HG02571 (cell line): ENCODE results near the gene BORCS5.
"Not testable (repeated sequence)": the region's sequence is repeated elsewhere in the genome, so short reads cannot be mapped to it uniquely, and the experiment has no call there.

Experiments
- ATAC-seq: cut with Tn5 transposase; IDR thresholded peaks from one replicate; pipeline ENCODE4 v1.9.1; 2021; ENCODE audit warnings: mild to moderate bottlenecking, moderate library complexity; ENCODE audit not compliant: unreplicated experiment

BORCS5 gene

DNA sequence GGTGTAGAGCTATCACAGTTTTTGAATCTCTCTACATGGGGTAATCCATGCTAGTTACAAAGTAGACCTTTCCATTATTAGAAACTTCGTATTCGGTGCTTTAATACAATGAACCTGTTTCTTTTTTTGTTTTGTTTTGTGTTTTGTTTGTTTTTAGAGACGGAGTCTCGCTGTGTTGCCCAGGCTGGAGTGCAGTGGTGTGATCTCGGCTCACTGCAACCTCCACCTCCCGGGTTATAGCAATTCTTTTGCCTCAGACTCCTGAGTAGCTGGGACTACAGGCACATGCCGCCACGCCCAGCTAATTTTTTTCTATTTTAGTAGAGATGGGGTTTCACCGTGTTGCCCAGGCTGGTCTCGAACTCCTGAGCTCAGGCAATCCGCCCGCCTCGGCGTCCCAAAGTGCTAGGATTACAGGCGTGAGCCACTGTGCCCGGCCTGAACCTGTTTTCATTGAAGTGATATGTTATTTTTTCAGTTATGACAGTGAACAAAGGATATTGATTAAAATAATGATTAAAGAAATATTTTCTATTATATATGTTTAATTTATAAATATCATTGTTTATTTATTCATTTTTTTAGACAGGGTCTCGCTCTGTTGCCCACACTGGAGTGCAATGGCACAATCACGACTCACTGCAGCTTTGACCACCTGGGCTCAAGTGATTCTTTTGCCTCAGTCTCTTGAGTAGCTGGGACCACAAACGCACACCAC is 5.3 kb upstream of the BORCS5 start:
- ATAC-seq, result not testable (repeated sequence)

DNA sequence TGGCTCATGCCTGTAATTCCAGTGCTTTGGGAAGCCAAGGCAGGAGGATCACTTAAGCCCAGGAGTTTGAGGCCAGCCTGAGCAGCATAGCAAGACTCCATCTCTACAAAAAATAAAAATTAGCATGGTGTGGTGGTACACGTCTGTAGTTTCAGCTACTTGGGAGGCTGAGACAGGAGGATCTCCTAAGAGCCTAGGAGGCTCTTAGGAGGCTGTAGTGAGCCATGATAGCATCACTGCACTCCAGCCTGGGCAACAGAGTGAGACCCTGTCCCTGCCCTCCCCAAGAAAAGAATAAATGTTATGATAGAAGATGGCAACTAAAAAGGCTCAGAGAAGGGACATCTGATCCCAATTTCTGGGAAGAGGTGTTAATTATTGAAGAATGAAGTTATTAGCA is 3.6 kb upstream of the BORCS5 start:
- no peak for ATAC-seq

DNA sequence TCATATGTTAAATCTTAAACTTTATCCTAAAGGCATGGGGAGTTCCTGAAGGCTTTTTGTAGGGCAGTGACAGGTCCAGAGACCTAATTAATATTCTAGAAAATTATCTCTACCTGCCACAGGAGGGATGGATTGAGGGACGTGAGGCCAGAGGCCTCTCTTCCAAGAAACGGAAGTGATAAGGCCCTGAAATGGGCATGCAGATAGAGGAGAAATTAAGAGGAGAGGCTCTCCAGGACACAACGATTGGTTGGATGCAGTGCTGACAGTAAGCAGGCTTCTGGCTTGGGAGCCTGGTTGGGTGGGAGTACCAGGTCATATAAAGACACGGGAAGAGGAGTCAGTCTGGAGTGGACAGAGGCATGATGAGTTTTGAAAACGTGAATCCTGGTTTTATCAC is 3.1 kb upstream of the BORCS5 start:
- ATAC-seq, result no peak

DNA sequence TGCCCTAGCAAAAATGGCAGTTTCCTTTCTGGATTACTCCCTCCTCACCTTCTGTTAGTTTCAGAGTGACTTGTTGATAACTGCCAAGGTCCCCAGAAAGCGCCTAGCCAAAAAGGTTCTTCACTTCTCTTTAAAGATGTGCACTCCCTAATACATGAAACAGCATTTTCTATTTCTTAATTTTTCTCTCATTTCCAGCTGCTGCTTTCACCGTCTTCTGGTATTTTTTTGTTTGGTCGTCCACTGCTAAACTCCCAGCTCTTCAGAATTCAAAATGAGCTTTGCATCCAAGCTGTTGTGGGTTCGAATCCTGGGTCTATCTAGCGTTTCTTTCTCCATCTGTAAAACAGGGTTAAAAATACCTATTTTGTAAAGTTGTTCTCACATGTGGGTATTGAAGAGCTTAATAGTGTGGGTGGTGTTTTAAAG is 397 bp upstream of the BORCS5 start:
- no peak for ATAC-seq

DNA sequence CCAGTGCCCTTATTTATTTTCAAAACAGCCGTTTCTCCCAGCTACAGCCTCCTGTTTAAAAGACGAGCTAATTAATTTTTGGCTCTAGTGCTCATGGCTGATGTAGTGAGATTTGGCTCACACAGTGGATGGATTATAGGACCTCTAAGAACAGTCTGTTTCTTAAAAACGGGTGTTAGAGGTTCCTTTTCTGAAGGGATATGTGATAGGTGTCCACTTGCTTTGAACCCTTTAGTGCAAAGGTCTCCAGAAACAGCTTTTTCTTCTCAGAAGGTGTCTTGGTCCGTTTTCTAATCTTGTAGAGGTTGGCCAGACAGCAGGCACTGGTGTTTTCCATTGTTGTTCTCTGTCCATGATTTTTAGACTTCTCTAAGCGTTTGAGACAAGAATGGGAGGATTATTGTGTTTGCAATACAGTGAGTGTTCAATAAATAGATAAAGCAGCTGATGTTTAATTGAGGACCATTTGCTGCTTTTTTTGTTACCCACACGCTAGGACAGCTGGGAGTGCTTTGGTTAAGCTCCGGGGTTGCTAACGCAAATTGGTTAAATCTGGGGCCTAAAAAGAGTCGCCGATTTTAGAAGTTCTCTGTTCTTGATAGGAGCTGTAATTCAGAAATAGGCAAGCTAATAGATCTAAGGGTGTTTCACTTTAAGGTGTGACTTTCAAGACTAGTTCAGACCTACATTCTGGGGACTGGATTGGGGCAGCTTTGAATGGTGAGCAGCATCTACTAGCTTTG is 1.0 kb downstream of the BORCS5 start:
- no peak for ATAC-seq

DNA sequence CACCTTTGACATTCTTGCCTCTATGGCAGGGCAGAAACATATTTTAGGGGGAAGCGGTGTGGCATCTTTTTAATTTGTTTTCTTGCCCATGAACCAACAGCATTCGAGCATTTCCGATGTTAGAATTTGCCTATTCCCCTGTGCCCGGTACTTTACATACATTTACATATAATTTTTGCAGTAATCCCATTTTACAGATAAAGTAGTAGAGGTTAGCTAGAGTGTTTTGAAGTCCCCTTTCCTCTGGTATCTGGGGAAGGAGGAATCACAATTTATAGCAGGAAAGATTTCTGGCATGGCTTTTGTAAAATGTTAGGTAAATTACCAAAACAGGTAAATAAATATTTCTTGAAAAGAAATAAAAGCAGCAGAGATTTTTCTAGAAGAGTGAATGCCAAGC is 1.6 kb downstream of the BORCS5 start:
- no peak for ATAC-seq

DNA sequence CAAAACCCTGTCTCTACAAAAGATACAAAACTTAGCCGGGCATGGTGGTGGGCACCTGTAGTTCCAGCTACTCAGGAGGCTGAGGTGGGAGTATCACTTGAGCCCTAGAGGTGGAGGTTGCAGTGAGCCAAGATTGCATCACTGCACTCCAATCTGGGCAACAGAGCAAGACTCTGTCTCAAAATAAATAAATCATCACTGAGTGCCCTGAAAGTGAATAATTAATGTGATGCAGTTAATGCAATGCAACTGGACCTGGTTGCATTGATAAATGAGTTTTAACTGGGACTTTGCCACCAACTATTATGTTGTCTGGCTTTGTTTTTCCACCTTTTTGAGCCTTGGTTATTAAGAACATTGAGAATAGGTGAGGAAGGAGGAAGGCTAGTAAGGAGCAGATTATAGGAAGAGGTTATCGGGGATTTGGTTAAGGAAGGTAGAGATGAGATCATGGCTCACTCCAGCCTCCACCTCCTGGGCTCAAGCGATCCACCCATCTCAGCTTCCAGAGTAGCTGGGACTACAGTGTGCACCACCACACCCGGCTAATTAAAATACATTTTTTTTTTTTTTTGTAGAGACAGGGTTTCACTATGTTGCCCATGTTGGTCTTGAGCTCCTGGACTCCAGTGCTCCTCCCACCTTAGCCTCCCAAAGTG is 8.0 kb downstream of the BORCS5 start:
- ATAC-seq, result no peak

DNA sequence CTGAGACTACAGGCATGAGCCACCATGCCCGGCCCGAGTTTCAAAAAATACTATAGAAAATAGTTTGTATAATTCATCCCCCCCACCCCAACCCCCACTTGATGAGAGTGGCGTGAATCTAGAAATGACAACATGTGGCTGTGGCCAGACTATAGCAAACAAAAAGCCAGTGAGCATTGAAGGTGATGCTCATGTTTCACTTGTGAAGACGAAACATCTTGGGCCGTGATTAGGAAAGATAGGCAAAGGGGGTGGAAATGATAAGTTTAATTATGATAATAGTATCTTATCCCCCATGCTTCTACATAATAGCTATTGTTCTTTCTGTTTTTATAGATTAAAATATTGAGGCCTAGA is 8.5 kb downstream of the BORCS5 start:
- ATAC-seq, result no peak

DNA sequence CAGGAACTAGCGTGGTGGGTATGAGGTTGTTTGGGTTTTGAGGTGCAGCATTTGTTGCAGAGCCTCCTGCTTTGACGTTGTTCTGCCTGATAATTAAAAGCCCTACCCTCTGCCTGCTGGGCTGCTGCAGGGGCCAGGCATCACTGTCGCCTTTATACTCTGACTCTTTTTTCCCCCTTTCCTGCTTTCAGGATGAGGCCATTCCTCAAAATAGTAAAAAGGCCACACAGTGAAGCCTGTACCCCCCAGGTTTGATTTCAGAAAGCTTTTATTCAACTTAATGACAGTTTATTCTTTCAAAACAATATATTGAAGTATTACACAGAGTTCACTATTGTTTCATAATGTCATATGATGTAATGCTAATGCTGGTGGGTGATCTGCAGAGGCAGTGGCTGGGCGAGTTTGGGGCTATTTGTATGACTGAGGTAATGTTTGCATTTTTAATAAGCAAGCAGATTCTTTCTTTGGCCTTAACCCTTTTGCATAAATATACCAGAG is 9.1 kb downstream of the BORCS5 start:
- ATAC-seq, result no peak

DNA sequence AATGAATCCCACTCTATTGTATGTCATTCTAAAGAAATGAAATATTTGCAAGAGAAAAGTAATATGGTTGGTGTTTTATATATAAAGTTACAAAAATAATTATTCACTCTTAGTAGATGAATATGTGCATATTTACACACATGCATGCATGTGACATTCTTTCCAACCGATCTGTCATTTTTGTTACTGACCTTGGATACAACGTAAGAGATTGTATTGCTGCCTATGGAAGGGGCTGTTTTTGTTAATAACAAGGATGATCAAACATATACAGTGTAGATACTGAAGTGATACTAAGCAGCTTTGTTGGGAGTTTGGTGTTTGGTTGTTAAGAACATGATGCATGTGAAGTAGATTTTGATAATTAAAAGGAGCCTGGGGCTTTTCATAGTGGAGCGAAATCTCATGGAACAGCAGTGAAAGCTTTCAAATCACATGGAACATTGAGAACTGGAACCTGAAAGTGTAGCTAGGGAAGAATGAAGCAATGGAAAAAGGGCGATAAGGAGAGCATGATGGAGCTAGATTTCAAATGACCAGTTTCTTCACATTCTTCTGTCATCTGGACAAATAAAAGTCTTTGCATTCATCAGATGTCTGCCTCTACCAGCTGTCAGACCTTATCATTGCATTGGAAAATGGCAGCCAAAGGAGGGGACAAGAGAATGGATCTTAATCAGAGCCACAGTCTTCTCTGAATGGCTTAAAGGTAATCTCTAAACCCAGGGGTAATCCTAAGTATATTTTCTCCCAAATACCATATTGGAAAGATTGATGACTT is 10.0 kb downstream of the BORCS5 start:
- ATAC-seq, result no peak

DNA sequence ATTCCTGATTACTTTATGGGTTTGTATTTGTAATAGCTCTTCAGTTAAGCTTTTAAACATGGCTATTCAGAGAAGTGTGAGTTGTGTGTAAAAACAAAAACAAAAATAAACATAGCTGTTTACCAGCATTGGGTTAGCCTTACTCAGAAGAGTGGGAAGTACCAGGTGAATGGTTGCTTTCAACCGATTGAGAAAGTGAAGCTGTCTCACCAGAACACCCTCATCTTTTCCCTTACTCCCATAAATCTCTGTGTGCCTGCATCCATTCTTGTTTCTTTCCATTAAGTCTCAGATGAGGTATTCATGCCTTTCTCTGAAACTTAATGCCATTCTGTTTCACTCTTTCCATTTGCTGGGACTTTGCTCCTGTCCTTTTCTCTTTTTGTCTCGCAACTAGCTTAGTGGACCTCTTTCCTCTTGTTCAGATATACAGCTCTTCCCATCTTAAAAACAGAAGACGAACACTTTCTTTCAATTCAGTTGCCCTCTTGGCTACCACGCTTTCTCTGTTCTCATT is 10.7 kb downstream of the BORCS5 start:
- no peak for ATAC-seq

DNA sequence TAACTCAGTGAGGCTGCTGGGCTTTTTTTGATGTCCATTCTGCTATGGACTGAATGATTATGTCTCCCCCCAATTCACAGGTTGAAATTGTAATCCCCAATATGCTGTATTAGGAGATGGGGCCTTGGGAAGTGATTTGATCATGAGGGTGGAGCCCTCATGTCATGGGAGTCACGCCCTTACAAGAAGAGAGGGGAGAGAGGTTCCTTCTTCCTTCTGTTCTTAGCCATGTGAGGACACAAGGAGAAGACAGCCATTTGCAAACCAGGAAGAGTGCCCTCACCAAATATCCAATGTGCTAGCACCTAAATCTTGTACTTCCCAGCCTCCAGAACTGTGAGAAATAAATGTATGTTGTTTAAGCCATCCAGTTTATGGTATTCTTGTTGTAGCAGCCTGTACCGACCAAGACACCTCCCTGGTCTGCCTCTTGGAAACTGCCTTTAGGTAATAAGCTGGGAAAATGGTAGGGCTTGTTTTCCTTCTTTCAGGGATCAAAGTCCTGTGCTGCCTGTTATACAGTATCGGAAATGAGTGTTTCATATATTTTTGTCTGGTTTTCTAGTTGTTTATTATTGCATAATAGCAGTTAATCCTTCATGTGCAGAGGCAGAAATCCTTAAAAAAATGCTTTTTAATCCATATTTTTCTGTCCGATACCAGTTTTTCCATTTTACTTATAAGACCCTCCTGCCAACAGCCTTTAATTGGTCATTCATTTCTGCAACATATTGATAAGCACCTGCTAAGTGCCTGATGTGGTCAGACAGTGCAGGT is 16.3 kb downstream of the BORCS5 start:
- ATAC-seq, result no peak

DNA sequence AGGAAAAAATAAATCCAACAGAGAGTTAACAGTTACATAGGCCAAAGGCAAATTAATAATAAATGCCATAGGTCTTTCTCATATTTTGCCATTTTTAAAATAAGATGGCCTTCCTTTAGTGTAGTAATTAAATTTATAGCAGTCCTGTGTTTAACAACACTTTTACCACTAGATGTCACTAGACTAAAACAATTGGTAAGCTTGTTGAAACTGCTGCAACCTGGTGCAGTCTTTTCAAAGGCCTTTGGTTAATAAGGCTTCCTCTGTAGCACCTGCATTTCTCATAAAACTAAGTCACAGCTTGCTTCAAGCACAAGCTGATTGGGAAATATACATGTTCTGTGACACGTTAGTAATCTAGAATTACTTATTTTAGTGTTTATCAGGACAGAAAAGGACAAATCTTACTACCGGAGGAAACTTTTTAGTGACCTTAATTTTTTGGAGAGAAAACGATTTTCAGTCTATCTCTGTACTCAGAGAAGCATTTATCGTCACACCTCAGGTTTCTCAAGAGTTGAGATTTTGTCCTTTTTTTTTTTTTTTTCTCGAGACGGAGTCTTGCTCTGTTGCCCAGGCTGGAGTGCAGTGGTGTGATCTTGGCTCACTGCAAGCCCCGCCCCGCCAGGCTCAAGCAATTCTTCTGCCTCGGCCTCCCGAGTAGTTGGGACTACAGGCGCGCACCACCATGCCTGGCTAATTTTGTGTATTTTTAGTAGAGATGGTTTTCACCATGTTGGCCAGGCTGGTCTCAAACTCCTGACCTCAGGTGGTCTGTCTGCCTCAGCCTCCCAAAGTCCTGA is 20.0 kb downstream of the BORCS5 start:
- no peak for ATAC-seq

DNA sequence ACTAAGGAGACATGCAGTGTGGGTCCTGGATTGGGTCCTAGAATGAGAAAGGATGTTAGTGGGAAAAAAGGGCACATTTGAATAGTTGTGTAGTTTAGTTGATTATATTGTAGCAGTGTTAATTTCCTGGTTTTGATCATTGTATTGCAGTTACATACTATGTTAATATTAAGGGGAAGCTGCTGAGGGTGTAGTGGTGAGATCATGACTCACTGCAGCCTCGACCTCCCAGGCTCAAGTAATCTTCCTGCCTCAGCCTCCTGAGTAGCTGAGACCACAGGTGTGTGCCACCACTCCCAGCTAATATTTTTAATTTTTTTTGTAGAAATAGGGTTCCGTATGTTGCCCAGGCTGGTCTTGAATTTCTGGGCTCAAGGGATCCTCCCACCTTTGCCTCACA is 21.7 kb downstream of the BORCS5 start:
- no peak for ATAC-seq

DNA sequence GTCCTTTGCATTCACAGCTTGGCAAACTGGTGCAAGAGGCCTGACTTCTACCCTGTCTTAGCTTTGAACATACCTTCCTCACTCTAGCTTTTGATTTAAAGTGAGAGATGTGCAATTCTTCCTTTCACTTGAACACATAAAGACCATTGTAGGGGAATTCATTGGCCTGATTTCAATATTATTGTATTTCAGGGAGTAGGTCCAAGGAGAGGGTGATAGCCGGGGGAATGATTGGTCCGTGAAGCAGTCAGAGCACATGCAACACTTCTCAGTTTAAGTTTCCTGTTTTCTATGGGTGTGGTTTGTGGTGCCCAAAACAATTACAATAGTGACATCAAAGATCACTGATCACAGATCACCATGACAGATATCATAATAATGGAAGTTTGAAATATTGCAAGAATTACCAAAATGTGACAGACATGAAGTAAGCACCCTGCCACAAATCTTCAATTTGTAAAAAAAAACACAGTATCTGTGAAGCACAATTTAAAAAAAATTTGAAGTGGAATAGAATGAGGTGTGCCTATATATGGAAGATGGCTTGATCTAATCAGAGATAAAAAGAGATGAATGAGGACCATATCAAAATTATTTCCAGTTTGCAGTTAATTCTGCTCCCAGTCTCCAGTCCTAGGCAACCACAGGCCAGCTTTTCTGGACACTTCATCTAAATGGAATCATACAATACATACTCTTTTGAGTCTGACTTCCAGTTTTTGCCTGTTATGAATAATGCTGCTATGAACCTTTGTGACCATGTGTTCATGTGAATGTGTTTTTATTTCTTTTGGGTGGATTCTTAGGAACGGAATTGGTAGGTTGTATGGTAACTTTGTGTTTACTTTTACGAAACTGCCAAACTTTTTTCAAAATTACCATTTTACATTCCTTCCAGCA is 23.2 kb downstream of the BORCS5 start:
- ATAC-seq, result no peak

DNA sequence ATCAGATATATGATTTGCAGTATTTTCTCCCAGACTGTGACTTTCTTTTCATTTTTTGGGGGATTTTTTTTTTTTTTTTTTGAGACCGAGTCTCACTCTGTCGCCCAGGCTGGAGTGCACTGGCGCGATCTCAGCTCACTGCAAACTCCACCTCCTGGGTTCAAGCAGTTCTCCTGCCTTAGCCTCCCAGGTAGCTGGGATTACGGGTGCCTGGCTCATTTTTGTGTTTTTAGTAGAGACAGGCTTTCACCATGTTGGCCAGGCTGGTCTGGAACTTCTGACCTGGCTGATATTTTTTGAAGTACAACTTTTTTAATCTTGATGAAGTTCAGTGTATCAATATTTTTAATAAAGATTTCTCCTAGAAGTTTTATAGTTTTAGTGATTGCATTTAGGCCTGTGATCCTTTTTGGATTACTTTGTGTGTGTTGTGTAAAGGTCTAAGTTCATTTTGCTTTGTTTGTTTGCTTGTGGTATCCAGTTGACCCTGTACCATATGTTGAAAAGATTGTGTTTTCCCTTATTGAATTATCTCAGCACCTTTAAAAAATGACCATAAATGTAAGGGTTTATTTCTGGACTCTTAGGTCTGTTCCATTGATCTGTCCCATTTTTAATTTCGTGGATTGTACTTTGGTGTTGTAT is 24.2 kb downstream of the BORCS5 start:
- ATAC-seq, result no peak

DNA sequence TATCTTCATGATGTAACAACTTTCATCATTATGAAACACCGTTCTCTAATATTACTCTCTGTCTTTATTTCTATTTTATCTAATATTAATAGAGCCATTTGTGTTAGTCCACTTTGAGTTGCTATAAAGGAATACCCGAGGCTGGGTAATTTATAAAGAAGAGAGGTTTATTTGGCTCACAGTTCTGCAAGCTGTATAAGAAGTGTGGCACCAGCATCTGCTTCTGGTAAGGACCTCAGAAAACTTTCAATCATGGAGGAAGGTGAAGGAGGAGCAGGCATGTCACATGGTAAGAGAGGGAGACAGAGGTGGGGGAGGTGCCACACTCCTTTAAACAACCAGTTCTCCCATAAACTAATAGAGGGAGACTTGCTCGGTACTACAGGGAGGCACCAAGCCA is 25.1 kb downstream of the BORCS5 start:
- ATAC-seq, result no peak
